ENCODE results near the gene FBXO3. TPM values are rescaled to one million over a fixed set of nuclear protein-coding genes. Genes with fewer than 3 reads are reported as not detected.

FBXO3 gene
- total and polyA plus RNA-seq, 9 of the 15 experiments (the other 6 are each of a cell fraction or from before 2014, with no cell fraction given), result 11.6 to 59.3 (median 29.2) TPM

DNA sequence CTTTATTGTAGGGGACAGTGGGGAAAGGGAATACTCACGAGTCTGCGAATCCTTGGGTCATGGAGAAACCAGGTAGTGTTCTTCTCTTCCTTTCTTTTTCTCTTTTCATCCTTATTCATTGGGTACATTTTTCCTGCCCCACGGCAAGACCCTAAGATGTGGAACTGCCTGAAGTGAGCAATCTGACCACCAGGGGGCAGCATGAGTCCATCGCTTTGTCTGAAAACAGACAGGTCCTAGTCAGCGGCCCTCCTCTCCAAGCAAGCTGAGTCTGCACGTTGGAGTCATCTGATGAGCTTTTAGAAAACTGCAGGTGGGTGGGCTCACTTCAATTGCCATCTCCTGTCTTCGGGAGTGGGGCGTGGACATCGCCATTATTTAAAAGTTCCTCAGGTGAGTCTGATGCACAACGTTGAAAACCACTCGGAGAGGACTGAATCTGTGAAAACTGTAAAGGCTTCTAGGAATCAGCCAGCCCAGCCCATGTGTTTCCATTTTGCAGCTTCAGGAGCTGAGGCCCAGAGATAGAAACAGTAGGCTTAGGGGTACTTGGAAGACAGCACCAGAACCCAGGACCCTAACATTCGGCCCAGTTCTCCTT lies 34.0 kb upstream of the FBXO3 start (continued):
- TF ChIP-seq, protein P1, sequence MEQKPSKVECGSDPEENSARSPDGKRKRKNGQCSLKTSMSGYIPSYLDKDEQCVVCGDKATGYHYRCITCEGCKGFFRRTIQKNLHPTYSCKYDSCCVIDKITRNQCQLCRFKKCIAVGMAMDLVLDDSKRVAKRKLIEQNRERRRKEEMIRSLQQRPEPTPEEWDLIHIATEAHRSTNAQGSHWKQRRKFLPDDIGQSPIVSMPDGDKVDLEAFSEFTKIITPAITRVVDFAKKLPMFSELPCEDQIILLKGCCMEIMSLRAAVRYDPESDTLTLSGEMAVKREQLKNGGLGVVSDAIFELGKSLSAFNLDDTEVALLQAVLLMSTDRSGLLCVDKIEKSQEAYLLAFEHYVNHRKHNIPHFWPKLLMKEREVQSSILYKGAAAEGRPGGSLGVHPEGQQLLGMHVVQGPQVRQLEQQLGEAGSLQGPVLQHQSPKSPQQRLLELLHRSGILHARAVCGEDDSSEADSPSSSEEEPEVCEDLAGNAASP (IDR thresholded peaks at IDR 0.05), result no peak
- TF ChIP-seq MAFG (tag; conservative IDR thresholded peaks at IDR 0.05) (peak; percentile 58), ZNF232 (CRISPR knock-in tag; IDR thresholded peaks at IDR 0.05) (no peak), MTA1 (IDR thresholded peaks at IDR 0.05; ENCODE audit: borderline replicate concordance) (no peak), ZNF77 (CRISPR knock-in tag; IDR thresholded peaks at IDR 0.05) (no peak), ARID2 (IDR thresholded peaks at IDR 0.05) (peak; percentile 68), TAF15 (IDR thresholded peaks at IDR 0.05; ENCODE audit: low read depth, low read length) (no peak), MIER1 (IDR thresholded peaks at IDR 0.05; ENCODE audit: low read depth) (no peak), CBX2 (IDR thresholded peaks at IDR 0.05; ENCODE audit: insufficient read depth, low read length, poor library complexity, severe bottlenecking) (no peak), ZNF140 (CRISPR knock-in tag; IDR thresholded peaks at IDR 0.05) (no peak), STAG1 (CRISPR knock-in tag; IDR thresholded peaks at IDR 0.05; ENCODE audit: borderline replicate concordance) (peak; percentile 89; the same call in 1 of the 2 replicates), ZNF12 (CRISPR knock-in tag; IDR thresholded peaks at IDR 0.05) (no peak), PHF8 (IDR thresholded peaks at IDR 0.05; ENCODE audit: borderline replicate concordance, low read length) (no peak), ILK (tag; IDR thresholded peaks at IDR 0.05; ENCODE audit: borderline replicate concordance, low read depth) (no peak), CBX3 (IDR thresholded peaks at IDR 0.05; ENCODE audit: borderline replicate concordance in 1 of 2, low read length in 2 of 2) (no peak), ZBTB8A (IDR thresholded peaks at IDR 0.05; ENCODE audit: partially characterized antibody) (no peak)
- TF ChIP-seq, protein P2, sequence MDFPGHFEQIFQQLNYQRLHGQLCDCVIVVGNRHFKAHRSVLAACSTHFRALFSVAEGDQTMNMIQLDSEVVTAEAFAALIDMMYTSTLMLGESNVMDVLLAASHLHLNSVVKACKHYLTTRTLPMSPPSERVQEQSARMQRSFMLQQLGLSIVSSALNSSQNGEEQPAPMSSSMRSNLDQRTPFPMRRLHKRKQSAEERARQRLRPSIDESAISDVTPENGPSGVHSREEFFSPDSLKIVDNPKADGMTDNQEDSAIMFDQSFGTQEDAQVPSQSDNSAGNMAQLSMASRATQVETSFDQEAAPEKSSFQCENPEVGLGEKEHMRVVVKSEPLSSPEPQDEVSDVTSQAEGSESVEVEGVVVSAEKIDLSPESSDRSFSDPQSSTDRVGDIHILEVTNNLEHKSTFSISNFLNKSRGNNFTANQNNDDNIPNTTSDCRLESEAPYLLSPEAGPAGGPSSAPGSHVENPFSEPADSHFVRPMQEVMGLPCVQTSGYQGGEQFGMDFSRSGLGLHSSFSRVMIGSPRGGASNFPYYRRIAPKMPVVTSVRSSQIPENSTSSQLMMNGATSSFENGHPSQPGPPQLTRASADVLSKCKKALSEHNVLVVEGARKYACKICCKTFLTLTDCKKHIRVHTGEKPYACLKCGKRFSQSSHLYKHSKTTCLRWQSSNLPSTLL (IDR thresholded peaks at IDR 0.05), result no peak
- TF ChIP-seq, protein P3, sequence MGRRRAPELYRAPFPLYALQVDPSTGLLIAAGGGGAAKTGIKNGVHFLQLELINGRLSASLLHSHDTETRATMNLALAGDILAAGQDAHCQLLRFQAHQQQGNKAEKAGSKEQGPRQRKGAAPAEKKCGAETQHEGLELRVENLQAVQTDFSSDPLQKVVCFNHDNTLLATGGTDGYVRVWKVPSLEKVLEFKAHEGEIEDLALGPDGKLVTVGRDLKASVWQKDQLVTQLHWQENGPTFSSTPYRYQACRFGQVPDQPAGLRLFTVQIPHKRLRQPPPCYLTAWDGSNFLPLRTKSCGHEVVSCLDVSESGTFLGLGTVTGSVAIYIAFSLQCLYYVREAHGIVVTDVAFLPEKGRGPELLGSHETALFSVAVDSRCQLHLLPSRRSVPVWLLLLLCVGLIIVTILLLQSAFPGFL (CRISPR knock-in tag; IDR thresholded peaks at IDR 0.05), result 0 out of 2 replicates have a peak, but pooled peaks have one; percentile 26
- TF ChIP-seq, protein P4, sequence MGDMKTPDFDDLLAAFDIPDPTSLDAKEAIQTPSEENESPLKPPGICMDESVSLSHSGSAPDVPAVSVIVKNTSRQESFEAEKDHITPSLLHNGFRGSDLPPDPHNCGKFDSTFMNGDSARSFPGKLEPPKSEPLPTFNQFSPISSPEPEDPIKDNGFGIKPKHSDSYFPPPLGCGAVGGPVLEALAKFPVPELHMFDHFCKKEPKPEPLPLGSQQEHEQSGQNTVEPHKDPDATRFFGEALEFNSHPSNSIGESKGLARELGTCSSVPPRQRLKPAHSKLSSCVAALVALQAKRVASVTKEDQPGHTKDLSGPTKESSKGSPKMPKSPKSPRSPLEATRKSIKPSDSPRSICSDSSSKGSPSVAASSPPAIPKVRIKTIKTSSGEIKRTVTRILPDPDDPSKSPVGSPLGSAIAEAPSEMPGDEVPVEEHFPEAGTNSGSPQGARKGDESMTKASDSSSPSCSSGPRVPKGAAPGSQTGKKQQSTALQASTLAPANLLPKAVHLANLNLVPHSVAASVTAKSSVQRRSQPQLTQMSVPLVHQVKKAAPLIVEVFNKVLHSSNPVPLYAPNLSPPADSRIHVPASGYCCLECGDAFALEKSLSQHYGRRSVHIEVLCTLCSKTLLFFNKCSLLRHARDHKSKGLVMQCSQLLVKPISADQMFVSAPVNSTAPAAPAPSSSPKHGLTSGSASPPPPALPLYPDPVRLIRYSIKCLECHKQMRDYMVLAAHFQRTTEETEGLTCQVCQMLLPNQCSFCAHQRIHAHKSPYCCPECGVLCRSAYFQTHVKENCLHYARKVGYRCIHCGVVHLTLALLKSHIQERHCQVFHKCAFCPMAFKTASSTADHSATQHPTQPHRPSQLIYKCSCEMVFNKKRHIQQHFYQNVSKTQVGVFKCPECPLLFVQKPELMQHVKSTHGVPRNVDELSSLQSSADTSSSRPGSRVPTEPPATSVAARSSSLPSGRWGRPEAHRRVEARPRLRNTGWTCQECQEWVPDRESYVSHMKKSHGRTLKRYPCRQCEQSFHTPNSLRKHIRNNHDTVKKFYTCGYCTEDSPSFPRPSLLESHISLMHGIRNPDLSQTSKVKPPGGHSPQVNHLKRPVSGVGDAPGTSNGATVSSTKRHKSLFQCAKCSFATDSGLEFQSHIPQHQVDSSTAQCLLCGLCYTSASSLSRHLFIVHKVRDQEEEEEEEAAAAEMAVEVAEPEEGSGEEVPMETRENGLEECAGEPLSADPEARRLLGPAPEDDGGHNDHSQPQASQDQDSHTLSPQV (IDR thresholded peaks at IDR 0.05), result no peak
- TF ChIP-seq, protein P5, sequence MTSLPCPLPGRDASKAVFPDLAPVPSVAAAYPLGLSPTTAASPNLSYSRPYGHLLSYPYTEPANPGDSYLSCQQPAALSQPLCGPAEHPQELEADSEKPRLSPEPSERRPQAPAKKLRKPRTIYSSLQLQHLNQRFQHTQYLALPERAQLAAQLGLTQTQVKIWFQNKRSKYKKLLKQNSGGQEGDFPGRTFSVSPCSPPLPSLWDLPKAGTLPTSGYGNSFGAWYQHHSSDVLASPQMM (CRISPR knock-in tag; IDR thresholded peaks at IDR 0.05), result no peak
